Glomerular visceral epithelial cell (primary cell): ENCODE measurements around the gene HHATL.

Experiments
- DNase-seq: peaks from one replicate; pipeline ENCODE4 v3.0.0-alpha.2; 2016; ENCODE audit errors: extremely low spot score

HHATL gene

GRCh38 chr3:42652611-42653302, 49.8 kb downstream of the HHATL start:
- DNase-seq, result peak; percentile 90

- no peak for DNase-seq
Observed at GRCh38 chr3:42652251-42652610, 50.4 kb downstream of the HHATL start.

- DNase-seq, result peak; percentile 60
Observed at GRCh38 chr3:42651248-42652091, 51.1 kb downstream of the HHATL start.

GRCh38 chr3:42649783-42650182, 52.8 kb downstream of the HHATL start:
- no peak for DNase-seq

- no peak for DNase-seq
Observed at GRCh38 chr3:42649006-42649405, 53.6 kb downstream of the HHATL start.

GRCh38 chr3:42647821-42648459, 54.7 kb downstream of the HHATL start:
- no peak for DNase-seq
